ENCODE data around the gene MAPK4.

Gene MAPK4

DNA sequence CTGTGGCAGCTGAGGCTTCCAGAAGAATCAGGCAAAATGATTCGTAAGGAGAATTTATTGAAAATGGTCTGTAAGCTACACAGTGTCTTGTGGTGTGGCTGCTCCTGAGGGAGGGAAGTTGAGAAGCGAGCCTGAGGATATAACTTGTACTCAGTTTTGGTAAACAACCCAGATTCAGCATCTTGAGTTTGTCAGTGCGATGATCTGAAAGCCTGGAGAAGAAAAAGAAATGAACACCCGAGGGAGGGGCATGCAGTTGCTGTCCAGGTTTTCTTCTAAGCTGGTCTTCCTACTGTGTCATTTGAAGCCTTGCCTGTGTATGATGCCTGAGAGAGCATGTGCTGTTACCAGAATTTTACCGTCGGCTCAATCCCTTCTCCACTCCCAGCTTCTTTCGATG lies 87.3 kb downstream of the MAPK4 start:
- DNase-seq (ENCODE audit: extremely low read depth, low read depth), result no peak
- TF ChIP-seq, protein P1, sequence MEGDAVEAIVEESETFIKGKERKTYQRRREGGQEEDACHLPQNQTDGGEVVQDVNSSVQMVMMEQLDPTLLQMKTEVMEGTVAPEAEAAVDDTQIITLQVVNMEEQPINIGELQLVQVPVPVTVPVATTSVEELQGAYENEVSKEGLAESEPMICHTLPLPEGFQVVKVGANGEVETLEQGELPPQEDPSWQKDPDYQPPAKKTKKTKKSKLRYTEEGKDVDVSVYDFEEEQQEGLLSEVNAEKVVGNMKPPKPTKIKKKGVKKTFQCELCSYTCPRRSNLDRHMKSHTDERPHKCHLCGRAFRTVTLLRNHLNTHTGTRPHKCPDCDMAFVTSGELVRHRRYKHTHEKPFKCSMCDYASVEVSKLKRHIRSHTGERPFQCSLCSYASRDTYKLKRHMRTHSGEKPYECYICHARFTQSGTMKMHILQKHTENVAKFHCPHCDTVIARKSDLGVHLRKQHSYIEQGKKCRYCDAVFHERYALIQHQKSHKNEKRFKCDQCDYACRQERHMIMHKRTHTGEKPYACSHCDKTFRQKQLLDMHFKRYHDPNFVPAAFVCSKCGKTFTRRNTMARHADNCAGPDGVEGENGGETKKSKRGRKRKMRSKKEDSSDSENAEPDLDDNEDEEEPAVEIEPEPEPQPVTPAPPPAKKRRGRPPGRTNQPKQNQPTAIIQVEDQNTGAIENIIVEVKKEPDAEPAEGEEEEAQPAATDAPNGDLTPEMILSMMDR (IDR thresholded peaks at IDR 0.05; ENCODE audit: low read depth, low read length), result no peak

DNA sequence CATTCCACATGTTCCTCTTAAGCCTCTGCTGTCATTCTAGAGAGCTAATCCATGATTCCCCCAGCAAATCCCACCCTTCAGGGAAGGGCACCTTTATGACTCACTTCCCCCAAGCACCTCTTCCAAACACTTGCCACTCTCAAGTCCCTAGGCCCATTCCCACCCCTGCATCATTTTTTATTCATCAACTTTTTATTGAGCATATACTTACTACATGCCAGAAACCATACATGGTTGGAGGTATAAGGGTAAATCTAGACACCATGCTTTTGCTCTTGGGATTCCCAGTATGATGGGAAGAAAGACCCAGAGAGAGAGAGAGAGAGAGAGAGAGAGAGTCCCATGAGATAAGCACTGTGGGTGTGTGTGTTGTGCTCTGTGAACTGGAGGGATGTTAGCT lies 87.9 kb downstream of the MAPK4 start:
- DNase-seq (ENCODE audit: extremely low read depth, low read depth), result no peak
- TF ChIP-seq, protein P1 (IDR thresholded peaks at IDR 0.05; ENCODE audit: low read depth, low read length), result no peak

DNA sequence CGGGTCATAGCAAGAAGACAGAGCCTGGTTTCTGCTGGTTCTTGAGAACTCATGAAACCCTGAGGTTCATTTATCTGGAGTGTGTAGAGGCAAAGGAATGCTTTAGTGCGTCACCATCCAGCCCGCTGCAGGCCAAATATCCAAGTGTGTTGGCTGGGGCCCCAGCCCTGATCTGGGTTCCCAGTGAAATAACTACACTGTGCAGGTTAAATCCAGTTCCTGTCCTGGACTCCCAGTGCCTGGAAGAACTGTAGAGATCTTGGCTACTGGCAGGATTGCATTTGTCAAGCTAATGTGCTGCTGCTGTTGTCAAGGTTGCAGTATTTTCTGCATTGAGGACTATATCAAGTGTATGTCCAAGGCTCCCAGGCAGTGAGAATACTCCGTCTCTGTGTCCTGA lies 89.9 kb downstream of the MAPK4 start:
- TF ChIP-seq, protein P1 (IDR thresholded peaks at IDR 0.05; ENCODE audit: low read depth, low read length), result no peak
- no peak for DNase-seq (ENCODE audit: extremely low read depth, low read depth)

DNA sequence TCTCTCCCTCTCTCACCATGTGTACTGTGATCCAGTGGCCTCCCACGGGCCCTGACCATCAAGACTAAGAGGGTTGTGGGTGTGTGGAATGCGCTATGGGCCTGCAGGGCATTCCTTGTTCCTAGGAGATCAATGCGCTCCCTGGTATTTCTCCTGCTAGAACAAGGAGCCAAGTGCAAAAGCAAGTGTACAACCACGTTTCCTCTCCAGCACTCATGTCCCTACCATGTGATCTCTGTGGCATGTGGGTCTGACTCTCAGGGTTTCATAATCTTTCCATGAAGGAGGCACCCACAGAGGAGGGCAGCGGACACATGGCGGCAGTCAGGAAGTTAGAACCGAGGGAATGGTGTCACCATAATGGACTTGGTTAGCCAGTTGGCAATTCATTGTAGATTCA lies 91.4 kb downstream of the MAPK4 start:
- DNase-seq (ENCODE audit: extremely low read depth, low read depth), result no peak
- TF ChIP-seq, protein P1 (IDR thresholded peaks at IDR 0.05; ENCODE audit: low read depth, low read length), result no peak

DNA sequence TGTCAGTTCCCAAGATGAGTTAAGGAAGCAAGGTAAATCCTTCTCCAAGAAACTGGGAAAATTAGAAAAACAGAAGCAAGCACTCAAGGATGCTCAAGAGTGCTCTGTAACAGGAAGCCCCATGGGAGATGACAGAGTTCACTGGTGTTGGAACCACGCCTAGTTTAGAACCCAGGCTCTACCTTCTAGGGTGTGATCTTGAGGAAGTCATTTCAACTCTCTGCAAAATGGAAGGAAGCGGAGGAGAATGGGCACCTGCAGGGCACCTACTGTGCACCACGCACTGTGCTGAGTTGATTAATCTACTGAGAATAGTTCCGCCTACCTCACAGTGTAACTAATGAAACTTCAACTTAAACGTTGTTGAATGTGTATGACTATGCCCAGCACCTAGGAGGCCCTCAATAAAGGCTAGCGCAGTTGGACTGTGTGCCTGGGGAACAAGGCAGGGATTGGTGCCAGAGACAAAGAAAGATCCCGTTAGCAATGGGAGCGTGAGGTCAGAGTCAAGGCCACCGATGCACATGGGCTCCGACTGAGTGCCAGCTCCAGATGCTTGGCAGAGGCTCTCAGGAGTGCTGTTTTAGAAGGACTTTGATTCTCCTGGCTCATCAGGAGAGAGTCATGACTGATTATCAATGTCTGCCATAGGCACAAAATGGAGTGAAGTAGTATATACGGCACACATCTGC lies 93.7 kb downstream of the MAPK4 start:
- DNase-seq (ENCODE audit: extremely low read depth, low read depth), result no peak
- TF ChIP-seq, protein P1 (IDR thresholded peaks at IDR 0.05; ENCODE audit: low read depth, low read length), result no peak

DNA sequence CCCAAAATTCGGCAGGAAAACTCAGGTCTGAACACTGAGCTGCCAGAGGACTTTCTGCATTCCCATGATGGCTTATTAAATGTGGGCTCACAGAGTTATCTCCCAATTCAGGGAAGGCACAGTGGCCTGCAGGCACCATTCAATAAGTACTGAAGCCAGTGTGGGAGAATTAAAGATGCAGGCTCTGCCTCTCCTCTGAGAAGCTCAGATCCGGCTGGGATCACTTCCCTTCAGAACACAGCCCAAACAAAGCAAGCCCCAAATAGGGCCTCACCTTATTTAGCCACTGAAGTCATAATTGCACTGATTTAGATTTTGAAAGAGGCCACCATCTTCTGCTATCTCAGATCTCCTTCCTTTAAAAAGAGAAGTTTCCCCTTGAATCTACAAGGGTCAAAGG lies 94.3 kb downstream of the MAPK4 start:
- no peak for DNase-seq (ENCODE audit: extremely low read depth, low read depth)
- TF ChIP-seq, protein P1 (IDR thresholded peaks at IDR 0.05; ENCODE audit: low read depth, low read length), result no peak

DNA sequence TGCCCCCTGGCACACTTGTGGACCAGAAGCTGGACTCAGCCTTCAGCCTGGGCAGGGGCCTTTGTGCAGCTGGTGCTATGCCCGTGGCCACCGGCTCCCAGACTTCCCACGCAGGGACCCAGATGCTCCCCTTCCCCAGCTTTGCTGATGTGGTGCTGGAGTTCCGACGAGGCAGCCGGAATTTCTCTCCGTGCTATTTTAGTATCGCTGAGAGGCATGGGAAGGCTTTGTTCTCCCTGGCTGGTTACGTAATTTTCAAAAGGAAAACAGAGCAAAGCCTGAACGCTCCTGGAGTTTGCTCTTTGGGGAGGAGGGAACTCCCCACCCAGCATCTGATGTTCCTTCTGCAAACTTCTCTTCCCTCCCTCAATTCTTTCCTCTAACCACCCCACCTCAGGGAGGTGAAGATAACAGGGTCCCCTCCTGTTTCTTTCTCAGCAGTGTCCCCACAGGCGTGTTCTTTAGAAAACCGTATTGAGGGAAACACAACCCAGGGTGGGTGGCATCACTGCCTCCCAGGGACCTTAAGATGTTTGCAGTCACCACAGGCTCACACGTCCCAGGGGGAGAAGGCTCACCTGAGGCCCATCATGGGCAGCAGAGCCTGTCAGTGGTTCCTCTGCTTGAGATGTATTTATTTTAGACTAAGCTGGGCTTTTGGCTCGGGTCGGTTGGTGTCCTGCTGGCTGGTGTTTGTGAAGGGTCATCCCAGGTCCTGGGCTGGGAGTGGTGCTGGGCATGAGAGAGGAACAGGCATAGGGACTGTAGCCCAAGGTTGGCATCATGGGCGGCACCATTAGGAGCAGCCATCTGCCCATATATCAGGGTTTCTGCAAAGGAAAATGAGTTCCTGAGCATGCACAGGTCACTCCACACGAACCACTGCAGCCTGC lies 95.0 kb downstream of the MAPK4 start:
- DNase-seq (ENCODE audit: extremely low read depth, low read depth), result no peak
- TF ChIP-seq, protein P1 (IDR thresholded peaks at IDR 0.05; ENCODE audit: low read depth, low read length), result no peak
